ENCODE measurements around the gene ANO6.
"Not testable (repeated sequence)": the region's sequence is repeated elsewhere in the genome, so short reads cannot be mapped to it uniquely, and the experiment has no call there.

The ANO6 gene

GRCh38 chr12:45244561-45245343 is 28.9 kb downstream of the ANO6 start:
- DNase-seq: no peak

GRCh38 chr12:45246236-45246635 is 30.3 kb downstream of the ANO6 start:
- DNase-seq: no peak

DNA sequence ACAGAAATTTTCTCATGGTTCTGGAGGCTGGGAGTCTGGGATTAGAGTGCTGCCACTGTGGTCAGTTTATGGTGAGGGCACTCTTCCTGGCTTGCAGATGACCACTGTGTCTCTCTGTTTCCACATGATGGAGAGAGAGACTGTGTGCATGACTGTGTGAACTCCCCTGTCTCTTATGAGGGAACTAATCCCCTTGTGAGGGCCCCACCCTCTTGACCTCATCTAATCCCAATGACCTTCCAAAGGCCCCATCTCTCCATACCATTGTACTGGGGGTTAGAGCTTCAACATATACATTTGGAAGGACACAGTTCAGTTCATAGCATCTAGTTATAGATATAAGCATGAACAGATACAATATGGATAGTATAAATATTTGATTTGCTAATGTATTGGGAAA is 31.7 kb downstream of the ANO6 start:
- DNase-seq: no peak

DNA sequence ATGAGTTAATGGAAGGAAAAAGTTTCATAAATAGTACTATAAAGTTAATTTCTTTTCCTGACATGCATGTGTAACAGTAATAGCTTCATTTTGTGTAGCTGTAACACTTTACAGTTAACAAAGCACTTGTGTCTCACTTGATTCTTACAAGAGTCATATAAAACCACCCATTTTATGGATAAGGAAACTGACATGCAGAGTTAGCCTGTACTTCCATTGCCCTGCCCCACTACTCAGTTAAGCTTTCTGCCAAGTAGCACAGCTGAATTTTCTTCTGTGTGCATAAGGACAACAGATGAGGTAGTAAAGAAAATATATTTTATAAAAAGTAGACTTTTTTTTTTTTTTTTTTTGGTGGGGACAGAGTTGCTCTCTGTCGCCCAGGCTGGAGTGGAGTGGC is 32.2 kb downstream of the ANO6 start:
- DNase-seq: no peak

- no peak for DNase-seq
These were observed 38.4 kb downstream of the ANO6 start for GRCh38 chr12:45254254-45254653.

GRCh38 chr12:45256721-45257120 is 40.8 kb downstream of the ANO6 start:
- no peak for DNase-seq

GRCh38 chr12:45257185-45257930 is 41.5 kb downstream of the ANO6 start:
- no peak for DNase-seq

GRCh38 chr12:45259675-45260074 is 43.8 kb downstream of the ANO6 start:
- no peak for DNase-seq

GRCh38 chr12:45260104-45260815 is 44.4 kb downstream of the ANO6 start:
- DNase-seq: no peak

GRCh38 chr12:45260854-45261253 is 45.0 kb downstream of the ANO6 start:
- DNase-seq: no peak

- DNase-seq: not testable (repeated sequence)
These were observed 46.3 kb downstream of the ANO6 start for GRCh38 chr12:45262185-45262584.

DNA sequence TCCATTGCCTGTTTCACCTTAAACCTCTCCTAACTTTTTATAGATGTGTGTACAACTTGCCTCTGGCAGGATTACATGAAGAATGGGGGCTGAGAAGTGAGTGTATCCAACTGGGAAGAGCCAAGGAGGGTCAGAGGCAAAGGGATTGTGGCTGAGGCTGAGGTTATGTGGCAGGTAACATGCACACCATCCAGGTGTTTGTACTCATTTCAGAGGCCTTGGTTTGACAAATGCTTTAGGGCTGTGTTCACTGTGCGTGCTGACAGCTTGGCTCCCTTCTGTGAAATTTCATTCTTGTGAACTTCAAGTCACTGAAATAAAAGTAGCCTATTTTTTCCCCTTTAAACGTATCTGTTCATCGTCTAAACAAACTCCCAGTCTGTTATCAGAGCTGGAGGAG is 47.7 kb downstream of the ANO6 start:
- no peak for DNase-seq

DNA sequence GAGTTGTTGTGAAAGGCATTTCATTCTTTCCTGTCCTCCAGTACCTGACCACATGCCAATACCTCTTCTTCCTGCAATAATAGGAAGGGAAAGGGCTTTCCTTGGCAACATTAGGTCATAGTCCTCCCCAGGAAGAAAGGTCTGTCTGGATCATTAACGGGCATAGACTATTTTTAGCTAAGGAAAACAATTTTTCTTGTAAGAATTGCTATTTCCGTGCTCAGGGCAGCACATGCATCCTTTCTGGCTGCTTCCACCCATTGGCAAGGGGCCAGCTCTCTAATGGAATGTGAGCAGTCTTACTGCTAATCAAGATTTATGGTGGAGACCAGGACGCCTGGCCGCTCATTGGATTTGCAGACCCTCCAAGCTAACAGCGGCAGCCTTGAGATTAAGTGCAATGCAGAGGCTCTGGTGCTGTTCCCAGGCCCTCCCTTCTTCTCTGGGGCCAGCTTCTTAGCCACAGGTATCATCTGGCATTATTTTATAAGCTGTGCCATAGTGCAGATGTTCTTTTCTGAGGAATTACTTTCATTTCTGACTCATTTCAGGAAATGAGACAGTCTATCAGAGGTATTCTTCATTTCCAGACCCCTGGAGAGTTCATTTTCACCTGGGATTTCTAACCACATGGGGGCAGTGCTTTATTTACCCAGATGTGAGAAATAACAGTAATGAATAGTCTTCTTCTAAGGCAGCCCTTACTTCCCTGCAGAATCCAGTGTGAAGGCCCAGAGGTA is 52.9 kb downstream of the ANO6 start:
- DNase-seq: no peak

- DNase-seq: no peak
These were observed 53.5 kb downstream of the ANO6 start for GRCh38 chr12:45269412-45269751.

DNA sequence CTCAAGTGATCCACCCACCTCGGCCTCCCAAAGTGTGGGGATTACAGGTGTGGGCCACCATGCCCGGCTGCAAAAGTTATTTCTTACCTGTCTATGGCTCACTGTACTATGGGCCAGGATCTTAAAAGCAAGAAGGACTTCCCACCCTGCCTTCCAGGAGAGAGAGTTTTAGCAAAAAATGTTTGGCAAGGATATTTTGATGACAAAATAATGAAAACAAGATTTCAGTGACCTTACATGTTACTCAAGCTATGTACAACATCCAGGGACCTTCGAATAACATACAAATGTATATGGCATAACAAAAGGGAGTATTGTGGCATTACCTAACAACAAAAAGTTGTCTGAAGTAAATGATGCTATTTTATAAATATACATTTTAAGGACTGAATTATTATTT is 55.1 kb downstream of the ANO6 start:
- no peak for DNase-seq

DNA sequence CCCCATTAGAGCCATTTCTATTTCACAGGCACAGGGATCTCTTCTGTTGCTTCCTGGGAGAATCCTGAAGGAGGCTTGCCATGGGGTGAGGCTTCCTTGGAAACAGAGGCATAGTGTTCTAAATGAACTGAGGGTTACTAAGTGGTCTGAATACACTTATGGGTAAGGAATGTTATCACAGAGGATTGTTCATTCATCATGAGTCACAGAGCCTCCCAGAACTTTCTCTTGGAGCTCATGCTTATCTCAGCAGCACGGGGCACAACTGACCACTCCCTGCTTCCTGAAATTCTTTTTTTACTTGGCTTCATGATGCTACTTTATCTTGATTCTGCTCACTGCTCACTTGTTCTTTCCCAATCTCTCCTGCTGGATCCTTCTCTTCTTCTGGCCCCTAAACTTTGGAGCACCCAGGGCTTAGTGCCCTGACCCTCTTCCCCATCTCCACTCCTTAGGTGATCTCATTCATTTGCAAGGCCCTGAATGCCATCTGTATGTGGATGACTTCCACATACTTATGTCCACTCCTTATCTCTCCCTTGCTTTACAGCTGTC is 57.9 kb downstream of the ANO6 start:
- DNase-seq: no peak

GRCh38 chr12:45276154-45276755 is 60.4 kb downstream of the ANO6 start:
- DNase-seq: no peak

GRCh38 chr12:45278447-45278846 is 62.6 kb downstream of the ANO6 start:
- DNase-seq: no peak

DNA sequence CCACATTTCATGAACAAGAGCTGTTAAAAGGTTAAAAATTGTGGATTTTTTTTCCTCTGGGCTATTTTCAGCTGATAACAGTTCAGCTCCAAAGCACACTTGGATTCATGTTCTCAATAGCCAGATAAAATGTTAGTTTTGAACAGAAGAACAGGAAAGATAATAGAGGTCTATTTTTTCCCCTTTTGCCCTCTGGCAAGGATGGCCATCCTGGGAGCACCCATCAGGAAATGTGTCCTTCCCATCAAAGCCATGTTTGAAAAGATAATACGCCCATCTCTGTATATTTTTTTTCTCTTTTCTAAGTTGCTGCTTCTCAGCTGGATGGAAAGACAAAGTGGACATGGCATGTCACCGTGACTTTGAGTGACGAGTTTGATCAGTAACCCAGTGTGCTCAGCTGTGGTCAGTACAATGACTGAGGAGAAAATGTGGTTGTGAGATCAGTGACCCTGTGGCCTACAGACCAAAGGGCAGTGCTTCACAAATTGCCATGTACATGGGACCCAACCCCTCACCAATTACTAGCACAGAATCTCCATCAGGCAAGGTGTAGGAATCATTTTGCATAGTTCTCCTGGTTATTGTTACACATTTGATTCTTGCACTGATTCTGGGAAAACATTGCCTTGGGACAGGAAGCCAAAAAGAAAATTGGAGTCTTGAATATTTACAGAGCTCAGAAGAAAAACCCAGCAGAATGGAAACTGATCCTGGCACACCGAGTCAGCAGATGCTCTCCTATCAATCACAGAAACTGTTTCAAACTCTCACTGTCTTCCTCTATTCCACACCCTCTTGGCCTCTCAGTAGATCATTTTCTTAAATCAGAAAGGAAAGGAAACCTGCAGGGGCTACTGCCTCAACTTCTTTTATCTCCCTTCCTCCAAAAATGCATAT is 64.3 kb downstream of the ANO6 start:
- no peak for DNase-seq

DNA sequence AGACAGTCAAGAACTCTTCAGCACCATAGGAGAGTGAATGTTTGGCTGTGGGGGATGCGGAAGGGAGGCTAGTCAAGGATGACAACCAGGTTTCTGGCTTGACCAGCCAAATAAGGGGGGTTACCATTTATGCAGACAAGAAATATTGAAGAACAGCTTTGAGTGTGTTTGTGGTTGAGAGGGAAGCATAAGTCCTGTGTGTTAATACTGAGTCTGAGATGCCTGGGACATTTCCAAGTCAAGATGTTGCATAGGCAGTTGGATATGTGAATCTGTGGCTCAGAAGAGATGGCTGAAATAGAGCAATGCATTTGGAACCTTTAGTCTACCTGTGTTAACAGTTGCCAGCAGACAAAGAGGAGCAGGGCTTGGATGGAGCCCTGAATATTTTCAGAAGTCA is 66.1 kb downstream of the ANO6 start:
- no peak for DNase-seq

DNA sequence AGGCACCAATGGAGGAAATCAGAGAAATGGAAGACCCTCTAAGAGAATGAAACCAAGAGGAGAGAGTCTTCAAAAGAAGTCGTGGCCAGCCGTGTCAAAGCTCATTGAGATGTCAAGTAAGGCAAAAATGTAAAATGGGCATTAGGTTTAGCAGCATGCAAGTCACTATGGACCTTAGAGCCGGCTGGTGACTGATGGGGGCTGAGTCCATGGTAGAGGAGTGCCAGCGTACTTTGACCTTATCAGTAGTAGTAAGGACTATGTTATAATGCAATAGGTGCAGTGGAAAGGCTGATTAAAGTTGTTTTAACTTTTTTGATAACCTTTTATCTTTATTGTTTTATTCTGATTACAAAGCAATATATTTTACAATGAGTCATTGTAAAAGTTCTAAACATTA is 66.5 kb downstream of the ANO6 start:
- DNase-seq: no peak
